ENCODE data around the gene KIF1B. TPM values are rescaled to one million over a fixed set of nuclear protein-coding genes. Genes with fewer than 3 reads are reported as not detected.

KIF1B gene
- total and polyA plus RNA-seq, 10 of the 15 experiments (the other 5 are each of a cell fraction or from before 2014, with no cell fraction given): 2.1 to 16.5 (median 8.7) TPM

DNA sequence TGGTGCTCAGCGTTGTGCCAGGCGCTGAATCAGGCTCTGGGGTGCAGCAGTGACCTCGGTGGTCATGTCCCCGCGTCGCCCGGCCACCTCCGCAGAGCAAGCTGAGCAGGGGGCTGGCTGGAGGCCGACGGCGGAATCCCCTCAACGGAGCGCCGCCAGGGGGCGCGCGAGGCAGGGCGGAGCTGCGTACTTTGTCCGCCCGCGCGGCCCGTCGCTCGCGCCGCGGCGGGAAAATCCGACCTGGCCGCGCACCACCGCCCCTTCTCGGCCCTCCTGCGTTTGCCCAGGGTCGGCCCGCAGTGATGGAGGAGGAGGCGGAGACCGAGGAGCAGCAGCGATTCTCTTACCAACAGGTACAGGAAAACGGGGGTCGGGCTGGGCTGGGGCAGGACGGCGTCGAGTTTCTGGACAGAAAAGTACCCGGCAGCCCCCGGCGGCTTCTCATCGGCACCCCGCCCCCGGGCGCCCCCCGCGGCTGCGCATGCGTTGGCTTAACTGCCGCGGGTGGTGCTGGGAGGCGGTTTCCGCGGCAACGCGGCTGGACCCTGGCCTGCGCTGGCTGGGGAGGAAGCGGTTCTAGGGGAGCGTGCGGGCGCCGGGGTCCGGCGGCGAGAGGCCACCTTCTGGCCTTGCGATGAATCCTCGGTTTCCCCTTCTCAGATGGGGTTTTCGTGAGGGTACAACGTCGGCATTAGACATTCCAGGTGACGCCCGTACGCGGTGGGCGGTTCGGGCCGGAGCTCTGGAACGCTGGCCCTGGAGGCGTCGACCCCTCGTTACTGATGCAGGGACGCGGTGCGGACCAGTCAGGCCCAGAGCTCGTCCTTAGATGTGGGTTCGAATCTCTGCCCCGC is 220.1 kb downstream of the KIF1B start, which contains the start of gene CENPS (continued):
- no peak for TF ChIP-seq NFIC (IDR thresholded peaks at IDR 0.05; ENCODE audit: low read depth, low read length)
- no peak for TF ChIP-seq ATF7 (IDR thresholded peaks at IDR 0.05; ENCODE audit: low read depth)
- TF ChIP-seq MAX (IDR thresholded peaks at IDR 0.05; ENCODE audit: low read depth, low read length): peak; percentile 94
- TF ChIP-seq NRF1 (conservative IDR thresholded peaks at IDR 0.05; ENCODE audit: low read depth, low read length): peak; percentile 66
- TF ChIP-seq BRCA1 (IDR thresholded peaks at IDR 0.05; ENCODE audit: low read depth, low read length): no peak
- peak; percentile 92 for TF ChIP-seq HDAC2 (IDR thresholded peaks at IDR 0.05)
- TF ChIP-seq, protein P1, sequence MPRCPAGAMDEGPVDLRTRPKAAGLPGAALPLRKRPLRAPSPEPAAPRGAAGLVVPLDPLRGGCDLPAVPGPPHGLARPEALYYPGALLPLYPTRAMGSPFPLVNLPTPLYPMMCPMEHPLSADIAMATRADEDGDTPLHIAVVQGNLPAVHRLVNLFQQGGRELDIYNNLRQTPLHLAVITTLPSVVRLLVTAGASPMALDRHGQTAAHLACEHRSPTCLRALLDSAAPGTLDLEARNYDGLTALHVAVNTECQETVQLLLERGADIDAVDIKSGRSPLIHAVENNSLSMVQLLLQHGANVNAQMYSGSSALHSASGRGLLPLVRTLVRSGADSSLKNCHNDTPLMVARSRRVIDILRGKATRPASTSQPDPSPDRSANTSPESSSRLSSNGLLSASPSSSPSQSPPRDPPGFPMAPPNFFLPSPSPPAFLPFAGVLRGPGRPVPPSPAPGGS (IDR thresholded peaks at IDR 0.05; ENCODE audit: borderline replicate concordance, insufficient read depth, low read depth, low read length, poor library complexity, severe bottlenecking): no peak
- no peak for TF ChIP-seq JUND (IDR thresholded peaks at IDR 0.05; ENCODE audit: low read depth, low read length)
- TF ChIP-seq NFYB (IDR thresholded peaks at IDR 0.05; ENCODE audit: insufficient read depth, low read depth, low read length): no peak
- TF ChIP-seq PAX8 (IDR thresholded peaks at IDR 0.05): no peak
- TF ChIP-seq POU2F2 (IDR thresholded peaks at IDR 0.05; ENCODE audit: borderline replicate concordance, low read depth, low read length): peak; percentile 71; the same call in 2 of the 3 replicates
- peak; percentile 87 to 98 (median 93); a peak in 5 of 6 replicates for TF ChIP-seq CTCF (IDR thresholded peaks at IDR 0.05 in 2 of 3, conservative IDR thresholded peaks at IDR 0.05 in 1 of 3; ENCODE audit: control insufficient read depth in 2 of 3, extremely low read depth in 1 of 3, insufficient read depth in 1 of 3, low read depth in 3 of 3, low read length in 3 of 3)
- TF ChIP-seq TCF12 (IDR thresholded peaks at IDR 0.05; ENCODE audit: low read depth, low read length): no peak
- no peak for TF ChIP-seq GABPA (IDR thresholded peaks at IDR 0.05; ENCODE audit: low read depth)
- TF ChIP-seq, protein P2, sequence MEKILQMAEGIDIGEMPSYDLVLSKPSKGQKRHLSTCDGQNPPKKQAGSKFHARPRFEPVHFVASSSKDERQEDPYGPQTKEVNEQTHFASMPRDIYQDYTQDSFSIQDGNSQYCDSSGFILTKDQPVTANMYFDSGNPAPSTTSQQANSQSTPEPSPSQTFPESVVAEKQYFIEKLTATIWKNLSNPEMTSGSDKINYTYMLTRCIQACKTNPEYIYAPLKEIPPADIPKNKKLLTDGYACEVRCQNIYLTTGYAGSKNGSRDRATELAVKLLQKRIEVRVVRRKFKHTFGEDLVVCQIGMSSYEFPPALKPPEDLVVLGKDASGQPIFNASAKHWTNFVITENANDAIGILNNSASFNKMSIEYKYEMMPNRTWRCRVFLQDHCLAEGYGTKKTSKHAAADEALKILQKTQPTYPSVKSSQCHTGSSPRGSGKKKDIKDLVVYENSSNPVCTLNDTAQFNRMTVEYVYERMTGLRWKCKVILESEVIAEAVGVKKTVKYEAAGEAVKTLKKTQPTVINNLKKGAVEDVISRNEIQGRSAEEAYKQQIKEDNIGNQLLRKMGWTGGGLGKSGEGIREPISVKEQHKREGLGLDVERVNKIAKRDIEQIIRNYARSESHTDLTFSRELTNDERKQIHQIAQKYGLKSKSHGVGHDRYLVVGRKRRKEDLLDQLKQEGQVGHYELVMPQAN (conservative IDR thresholded peaks at IDR 0.05): peak; percentile 99
- TF ChIP-seq, protein P3, sequence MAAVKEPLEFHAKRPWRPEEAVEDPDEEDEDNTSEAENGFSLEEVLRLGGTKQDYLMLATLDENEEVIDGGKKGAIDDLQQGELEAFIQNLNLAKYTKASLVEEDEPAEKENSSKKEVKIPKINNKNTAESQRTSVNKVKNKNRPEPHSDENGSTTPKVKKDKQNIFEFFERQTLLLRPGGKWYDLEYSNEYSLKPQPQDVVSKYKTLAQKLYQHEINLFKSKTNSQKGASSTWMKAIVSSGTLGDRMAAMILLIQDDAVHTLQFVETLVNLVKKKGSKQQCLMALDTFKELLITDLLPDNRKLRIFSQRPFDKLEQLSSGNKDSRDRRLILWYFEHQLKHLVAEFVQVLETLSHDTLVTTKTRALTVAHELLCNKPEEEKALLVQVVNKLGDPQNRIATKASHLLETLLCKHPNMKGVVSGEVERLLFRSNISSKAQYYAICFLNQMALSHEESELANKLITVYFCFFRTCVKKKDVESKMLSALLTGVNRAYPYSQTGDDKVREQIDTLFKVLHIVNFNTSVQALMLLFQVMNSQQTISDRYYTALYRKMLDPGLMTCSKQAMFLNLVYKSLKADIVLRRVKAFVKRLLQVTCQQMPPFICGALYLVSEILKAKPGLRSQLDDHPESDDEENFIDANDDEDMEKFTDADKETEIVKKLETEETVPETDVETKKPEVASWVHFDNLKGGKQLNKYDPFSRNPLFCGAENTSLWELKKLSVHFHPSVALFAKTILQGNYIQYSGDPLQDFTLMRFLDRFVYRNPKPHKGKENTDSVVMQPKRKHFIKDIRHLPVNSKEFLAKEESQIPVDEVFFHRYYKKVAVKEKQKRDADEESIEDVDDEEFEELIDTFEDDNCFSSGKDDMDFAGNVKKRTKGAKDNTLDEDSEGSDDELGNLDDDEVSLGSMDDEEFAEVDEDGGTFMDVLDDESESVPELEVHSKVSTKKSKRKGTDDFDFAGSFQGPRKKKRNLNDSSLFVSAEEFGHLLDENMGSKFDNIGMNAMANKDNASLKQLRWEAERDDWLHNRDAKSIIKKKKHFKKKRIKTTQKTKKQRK (IDR thresholded peaks at IDR 0.05; ENCODE audit: low read depth, low read length): no peak
- TF ChIP-seq CHD2 (IDR thresholded peaks at IDR 0.05; ENCODE audit: borderline replicate concordance, low read depth, low read length): peak; percentile 65; the same call in 1 of the 2 replicates
- no peak for TF ChIP-seq RAD51 (IDR thresholded peaks at IDR 0.05)
- TF ChIP-seq SRF (IDR thresholded peaks at IDR 0.05; ENCODE audit: low read depth in 2 of 2, low read length in 2 of 2): peak in 1 of 2 experiments; percentile 40; a peak in 1 of 4 replicates
